Astrocyte of the spinal cord (primary cell): ENCODE results near the gene TRUB1.
A peak's percentile ranks its signal among the peaks of the same experiment; 100 is the strongest.

ENCODE experiments used
- DNase-seq: peaks from one replicate; pipeline ENCODE4 v3.0.0; 2011; ENCODE audit warnings: low read depth, low spot score
- H3K4me3 ChIP-seq: 2 replicates; pipeline ENCODE4 v1.5.1; 2011; ENCODE audit warnings: low read depth, mild to moderate bottlenecking, low read length, moderate library complexity
- in situ Hi-C: cut with HindIII; loops from 2 replicates; pipeline ENCODE4 v1.10.0; 2017; ENCODE audit warnings: low sequenced_read_pairs
- TF ChIP-seq, protein P1 (sequence below): IDR thresholded peaks from 2 replicates; pipeline ENCODE4 v1.5.1; 2012; ENCODE audit warnings: low read depth, mild to moderate bottlenecking, low read length, inconsistent platforms

The TRUB1 gene

GRCh38 chr10:114912470-114912859 is 25.5 kb upstream of the TRUB1 start:
- no peak for DNase-seq
- no peak overlapping the region for H3K4me3 ChIP-seq
- TF ChIP-seq, protein P1, sequence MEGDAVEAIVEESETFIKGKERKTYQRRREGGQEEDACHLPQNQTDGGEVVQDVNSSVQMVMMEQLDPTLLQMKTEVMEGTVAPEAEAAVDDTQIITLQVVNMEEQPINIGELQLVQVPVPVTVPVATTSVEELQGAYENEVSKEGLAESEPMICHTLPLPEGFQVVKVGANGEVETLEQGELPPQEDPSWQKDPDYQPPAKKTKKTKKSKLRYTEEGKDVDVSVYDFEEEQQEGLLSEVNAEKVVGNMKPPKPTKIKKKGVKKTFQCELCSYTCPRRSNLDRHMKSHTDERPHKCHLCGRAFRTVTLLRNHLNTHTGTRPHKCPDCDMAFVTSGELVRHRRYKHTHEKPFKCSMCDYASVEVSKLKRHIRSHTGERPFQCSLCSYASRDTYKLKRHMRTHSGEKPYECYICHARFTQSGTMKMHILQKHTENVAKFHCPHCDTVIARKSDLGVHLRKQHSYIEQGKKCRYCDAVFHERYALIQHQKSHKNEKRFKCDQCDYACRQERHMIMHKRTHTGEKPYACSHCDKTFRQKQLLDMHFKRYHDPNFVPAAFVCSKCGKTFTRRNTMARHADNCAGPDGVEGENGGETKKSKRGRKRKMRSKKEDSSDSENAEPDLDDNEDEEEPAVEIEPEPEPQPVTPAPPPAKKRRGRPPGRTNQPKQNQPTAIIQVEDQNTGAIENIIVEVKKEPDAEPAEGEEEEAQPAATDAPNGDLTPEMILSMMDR = no peak
- in situ Hi-C loops = no loop called here

GRCh38 chr10:114914560-114914959 is 23.4 kb upstream of the TRUB1 start:
- DNase-seq = no peak
- in situ Hi-C loops = no loop called here
- H3K4me3 ChIP-seq = no peak overlapping the region
- TF ChIP-seq, protein P1 = no peak

DNA sequence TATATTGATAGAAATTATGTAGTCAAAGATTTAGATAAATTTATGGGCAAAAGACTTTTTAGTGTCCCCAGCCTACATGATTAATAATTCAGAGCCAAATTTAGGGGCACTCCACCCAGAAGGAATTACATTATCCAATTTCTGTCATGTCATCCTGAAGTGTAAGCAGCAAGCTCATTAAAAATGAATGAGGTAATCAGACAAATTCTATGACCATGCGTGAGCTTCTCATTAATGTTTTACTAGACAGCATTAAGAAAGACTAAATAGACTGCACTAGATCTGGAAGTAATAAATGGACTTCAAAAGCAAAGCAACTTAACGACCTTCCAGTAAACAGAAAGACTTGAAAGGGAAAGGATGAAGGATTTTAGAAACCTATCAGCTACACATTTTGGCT is 22.7 kb upstream of the TRUB1 start:
- TF ChIP-seq, protein P1 = no peak
- H3K4me3 ChIP-seq = no peak overlapping the region
- in situ Hi-C loops = no loop called here
- DNase-seq = no peak

GRCh38 chr10:114916653-114917052 is 21.3 kb upstream of the TRUB1 start:
- in situ Hi-C loops = no loop called here
- no peak for DNase-seq
- no peak overlapping the region for H3K4me3 ChIP-seq
- TF ChIP-seq, protein P1 = no peak

GRCh38 chr10:114917459-114917858 is 20.5 kb upstream of the TRUB1 start:
- in situ Hi-C loops = no loop called here
- TF ChIP-seq, protein P1 = no peak
- no peak overlapping the region for H3K4me3 ChIP-seq
- no peak for DNase-seq

GRCh38 chr10:114917927-114918672 is 19.9 kb upstream of the TRUB1 start:
- no peak overlapping the region for H3K4me3 ChIP-seq
- peak; percentile 78 for DNase-seq
- TF ChIP-seq, protein P1 = no peak
- in situ Hi-C loops = no loop called here
